ENCODE results near the gene FIP1L1.

The FIP1L1 gene

GRCh38 chr4:53354012-53354722 is 23.3 kb upstream of the FIP1L1 start:
- no peak for DNase-seq (ENCODE audit: low read depth, low spot score)
- no peak for TF ChIP-seq CTCF (IDR thresholded peaks at IDR 0.05; ENCODE audit: low read depth, low read length)
- no peak overlapping the region for H3K4me3 ChIP-seq (ENCODE audit: low read depth, low read length)
- in situ Hi-C loops (cut with HindIII; ENCODE audit: low sequenced_read_pairs) = no loop called here

GRCh38 chr4:53355930-53356521 is 21.4 kb upstream of the FIP1L1 start:
- DNase-seq (ENCODE audit: low read depth, low spot score) = no peak
- in situ Hi-C loops (cut with HindIII; ENCODE audit: low sequenced_read_pairs) = no loop called here
- no peak overlapping the region for H3K4me3 ChIP-seq (ENCODE audit: low read depth, low read length)
- TF ChIP-seq CTCF (IDR thresholded peaks at IDR 0.05; ENCODE audit: low read depth, low read length) = no peak

- H3K4me3 ChIP-seq (ENCODE audit: low read depth, low read length) = no peak overlapping the region
- no peak for TF ChIP-seq CTCF (IDR thresholded peaks at IDR 0.05; ENCODE audit: low read depth, low read length)
- no peak for DNase-seq (ENCODE audit: low read depth, low spot score)
- in situ Hi-C loops (cut with HindIII; ENCODE audit: low sequenced_read_pairs) = no loop called here
These were observed 16.0 kb upstream of the FIP1L1 start for GRCh38 chr4:53361451-53361850.

GRCh38 chr4:53362093-53362492 is 15.3 kb upstream of the FIP1L1 start:
- no peak overlapping the region for H3K4me3 ChIP-seq (ENCODE audit: low read depth, low read length)
- no peak for TF ChIP-seq CTCF (IDR thresholded peaks at IDR 0.05; ENCODE audit: low read depth, low read length)
- DNase-seq (ENCODE audit: low read depth, low spot score) = no peak
- in situ Hi-C loops (cut with HindIII; ENCODE audit: low sequenced_read_pairs) = no loop called here

GRCh38 chr4:53364624-53365023 is 12.8 kb upstream of the FIP1L1 start:
- no peak for TF ChIP-seq CTCF (IDR thresholded peaks at IDR 0.05; ENCODE audit: low read depth, low read length)
- H3K4me3 ChIP-seq (ENCODE audit: low read depth, low read length) = peak overlapping the region; percentile 97
- in situ Hi-C loops (cut with HindIII; ENCODE audit: low sequenced_read_pairs) = no loop called here
- no peak for DNase-seq (ENCODE audit: low read depth, low spot score)

- no peak for TF ChIP-seq CTCF (IDR thresholded peaks at IDR 0.05; ENCODE audit: low read depth, low read length)
- in situ Hi-C loops (cut with HindIII; ENCODE audit: low sequenced_read_pairs) = no loop called here
- DNase-seq (ENCODE audit: low read depth, low spot score) = peak; percentile 18
- peak overlapping the region; percentile 97 for H3K4me3 ChIP-seq (ENCODE audit: low read depth, low read length)
These were observed 12.3 kb upstream of the FIP1L1 start for GRCh38 chr4:53365121-53365485.

Measured in astrocyte of the spinal cord (primary cell).